ENCODE data around the gene MAP7. TPM values are rescaled to one million over a fixed set of nuclear protein-coding genes. Genes with fewer than 3 reads are reported as not detected.
"Not testable (repeated sequence)": the region's sequence is repeated elsewhere in the genome, so short reads cannot be mapped to it uniquely, and the experiment has no call there.

Gene MAP7
- total RNA-seq, 5 donors from 2014 or later (not counting 1 experiment from before 2014, with no cell fraction given) = 0.33 to 0.73 (median 0.57) TPM

DNA sequence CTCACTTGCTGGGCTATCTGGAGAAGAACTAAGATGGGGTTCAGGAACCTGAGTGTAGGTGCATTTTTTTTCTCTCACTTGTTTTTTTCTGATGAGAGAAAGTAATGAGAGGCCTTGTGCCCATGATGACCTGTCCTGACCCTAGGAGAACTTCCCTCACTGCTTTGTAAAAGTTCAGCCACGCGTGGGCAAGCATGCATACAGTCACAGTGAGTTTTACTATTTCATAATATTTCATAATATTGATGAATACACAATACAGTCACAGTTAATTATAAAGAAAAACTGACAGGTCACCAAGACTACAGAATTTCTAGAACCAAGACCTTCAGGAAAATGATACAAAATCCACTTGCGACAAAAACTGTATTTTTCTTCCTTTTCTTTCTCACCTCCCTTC lies 111.8 kb downstream of the MAP7 start:
- no CpG with 5 or more reads among the region's 3 CpGs for WGBS (ENCODE audit: insufficient coverage)
- no peaks in the 10 kb centered on the region for H3K36me3 ChIP-seq (ENCODE audit: control insufficient read depth in 2 of 2, extremely low read depth in 1 of 2, insufficient read depth in 1 of 2, low read length in 1 of 2)
- no peak overlapping the region for H3K27ac ChIP-seq (ENCODE audit: low read length)
- CTCF ChIA-PET = no interaction called here
- Mint-ChIP-seq H3K27ac (no peak overlapping the region), H3K4me1 (no peaks in the 10 kb centered on the region), H3K36me3 (no peaks in the 10 kb centered on the region), H3K9me3 (no peaks in the 10 kb centered on the region), H3K4me3 (no peak overlapping the region), H3K27me3 (no peaks in the 10 kb centered on the region)
- no peaks in the 10 kb centered on the region for H3K9me3 ChIP-seq
- ATAC-seq (replicated peaks in 1 of 4) (no peak), DNase-seq (no peak)
- POLR2A ChIA-PET = no interaction called here
- H3K4me1 ChIP-seq (ENCODE audit: control insufficient read depth in 1 of 2, extremely low read depth in 1 of 2, insufficient read depth in 2 of 2, low read length in 2 of 2) = no peaks in the 10 kb centered on the region
- H3K4me3 ChIP-seq (ENCODE audit: control insufficient read depth in 1 of 2, extremely low read depth in 1 of 2, low read length in 1 of 2) = no peak overlapping the region
- no peaks in the 10 kb centered on the region for H3K27me3 ChIP-seq (replicated peaks in 1 of 2; ENCODE audit: control insufficient read depth in 2 of 2, extremely low read depth in 1 of 2, insufficient read depth in 2 of 2, low read length in 1 of 2)

DNA sequence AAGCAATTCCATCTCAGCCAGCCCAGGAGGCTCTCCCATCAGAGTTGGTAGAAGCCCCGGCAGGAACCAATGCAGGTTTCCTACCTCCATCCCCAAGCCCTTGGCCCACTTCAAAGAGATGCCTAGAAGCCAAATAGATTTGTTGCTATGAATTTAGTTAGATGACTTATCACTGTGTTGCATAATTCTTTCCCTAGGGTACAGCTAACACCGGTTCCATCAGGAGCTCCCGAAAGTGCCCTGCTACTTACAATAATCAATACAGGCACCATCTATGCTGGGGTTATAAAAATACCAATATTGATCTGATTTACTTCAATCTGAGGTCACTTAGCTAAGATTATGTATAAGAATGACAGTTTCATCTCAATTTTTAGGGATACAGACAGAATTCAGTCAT lies 113.0 kb downstream of the MAP7 start:
- Mint-ChIP-seq H3K9me3 (no peaks in the 10 kb centered on the region), H3K4me3 (no peak overlapping the region), H3K27ac (no peak overlapping the region), H3K4me1 (no peaks in the 10 kb centered on the region), H3K36me3 (no peaks in the 10 kb centered on the region), H3K27me3 (no peaks in the 10 kb centered on the region)
- ChIA-PET CTCF (no interaction called here), POLR2A (interaction anchor here in 1 of 2 donors (0.6 kb wide), 1 partner anchor 750 kb away, joined by 3 read pairs; no protein-coding TSS in a partner anchor)
- no peak overlapping the region for H3K4me3 ChIP-seq (ENCODE audit: control insufficient read depth in 1 of 2, extremely low read depth in 1 of 2, low read length in 1 of 2)
- H3K27ac ChIP-seq (ENCODE audit: low read length) = no peak overlapping the region
- no peaks in the 10 kb centered on the region for H3K36me3 ChIP-seq (ENCODE audit: control insufficient read depth in 2 of 2, extremely low read depth in 1 of 2, insufficient read depth in 1 of 2, low read length in 1 of 2)
- DNase-seq (no peak), ATAC-seq (replicated peaks in 1 of 4) (no peak)
- no peaks in the 10 kb centered on the region for H3K9me3 ChIP-seq
- H3K27me3 ChIP-seq (replicated peaks in 1 of 2; ENCODE audit: control insufficient read depth in 2 of 2, extremely low read depth in 1 of 2, insufficient read depth in 2 of 2, low read length in 1 of 2) = no peaks in the 10 kb centered on the region
- H3K4me1 ChIP-seq (ENCODE audit: control insufficient read depth in 1 of 2, extremely low read depth in 1 of 2, insufficient read depth in 2 of 2, low read length in 2 of 2) = no peaks in the 10 kb centered on the region
- WGBS (ENCODE audit: insufficient coverage) = no CpG with 5 or more reads among the region's 3 CpGs

DNA sequence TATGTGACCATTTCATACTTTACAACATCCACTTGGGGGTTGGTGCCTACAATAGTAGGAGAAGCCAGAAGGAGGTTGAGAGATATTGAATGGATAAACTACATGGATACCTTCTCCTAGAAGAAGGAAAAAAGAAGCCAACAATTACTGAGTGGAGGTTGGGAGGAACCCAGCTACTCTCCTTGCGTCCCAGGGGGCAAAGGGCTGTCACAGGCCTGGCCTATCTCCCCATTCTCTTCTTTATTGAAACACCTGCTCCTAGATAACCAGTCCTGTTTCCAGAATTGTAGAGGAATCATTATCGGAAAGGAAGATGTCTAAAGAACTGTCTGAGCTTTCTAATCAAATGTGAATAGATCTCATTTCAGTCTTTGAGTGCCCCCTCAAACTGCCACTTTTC lies 115.1 kb downstream of the MAP7 start:
- Mint-ChIP-seq H3K4me3 (no peak overlapping the region), H3K9me3 (no peaks in the 10 kb centered on the region), H3K27ac (no peak overlapping the region), H3K27me3 (peaks cover 3% of the 10 kb centered on the region in 2 donors), H3K36me3 (no peaks in the 10 kb centered on the region), H3K4me1 (no peaks in the 10 kb centered on the region)
- Histone ChIP-seq H3K36me3 (ENCODE audit: control insufficient read depth in 2 of 2, extremely low read depth in 1 of 2, insufficient read depth in 1 of 2, low read length in 1 of 2) (no peaks in the 10 kb centered on the region), H3K4me3 (ENCODE audit: control insufficient read depth in 1 of 2, extremely low read depth in 1 of 2, low read length in 1 of 2) (no peak overlapping the region), H3K4me1 (ENCODE audit: control insufficient read depth in 1 of 2, extremely low read depth in 1 of 2, insufficient read depth in 2 of 2, low read length in 2 of 2) (no peaks in the 10 kb centered on the region), H3K27me3 (replicated peaks in 1 of 2; ENCODE audit: control insufficient read depth in 2 of 2, extremely low read depth in 1 of 2, insufficient read depth in 2 of 2, low read length in 1 of 2) (no peaks in the 10 kb centered on the region), H3K9me3 (no peaks in the 10 kb centered on the region), H3K27ac (ENCODE audit: low read length) (no peak overlapping the region)
- no peak for DNase-seq
- no CpG with 5 or more reads among the region's 2 CpGs for WGBS (ENCODE audit: insufficient coverage)
- CTCF ChIA-PET = interaction anchor here in 1 of 2 donors (0.6 kb wide), 1 partner anchor 1978 kb away, joined by 3 read pairs; no protein-coding TSS in a partner anchor
- POLR2A ChIA-PET = interaction anchor here (0.5 to 0.6 kb wide), 2 partner anchors 23 to 510 kb away, joined by 3 to 5 read pairs; no protein-coding TSS in a partner anchor
- no peak for ATAC-seq (replicated peaks in 1 of 4)

DNA sequence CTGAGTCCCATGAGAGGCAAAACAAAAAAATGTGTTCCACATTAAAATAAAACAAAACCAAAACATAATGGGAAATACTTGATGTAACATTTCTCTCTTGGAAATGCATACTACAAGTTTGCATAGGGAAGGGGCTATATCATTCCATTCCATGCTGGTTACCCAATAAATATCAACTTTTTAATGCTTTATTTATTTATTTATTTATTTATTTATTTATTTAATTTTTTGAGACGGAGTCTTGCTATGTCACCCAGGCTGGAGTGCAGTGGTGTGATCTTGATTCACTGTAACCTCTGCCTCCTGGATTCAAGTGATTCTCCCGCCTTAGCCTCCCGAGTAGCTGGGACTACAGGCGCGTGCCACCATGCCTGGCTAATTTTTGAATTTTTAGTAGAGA lies 118.9 kb downstream of the MAP7 start:
- H3K4me1 Mint-ChIP-seq; H3K27me3 ChIP-seq (replicated peaks in 1 of 2; ENCODE audit: control insufficient read depth in 2 of 2, extremely low read depth in 1 of 2, insufficient read depth in 2 of 2, low read length in 1 of 2); H3K27ac Mint-ChIP-seq; H3K27ac ChIP-seq (ENCODE audit: low read length); ATAC-seq (replicated peaks in 1 of 4); H3K4me3 ChIP-seq (ENCODE audit: control insufficient read depth in 1 of 2, extremely low read depth in 1 of 2, low read length in 1 of 2); H3K9me3 ChIP-seq; H3K4me1 ChIP-seq (ENCODE audit: control insufficient read depth in 1 of 2, extremely low read depth in 1 of 2, insufficient read depth in 2 of 2, low read length in 2 of 2); H3K36me3 Mint-ChIP-seq; CTCF ChIA-PET; H3K36me3 ChIP-seq (ENCODE audit: control insufficient read depth in 2 of 2, extremely low read depth in 1 of 2, insufficient read depth in 1 of 2, low read length in 1 of 2); POLR2A ChIA-PET; H3K9me3 Mint-ChIP-seq; H3K4me3 Mint-ChIP-seq; DNase-seq; H3K27me3 Mint-ChIP-seq: not testable (repeated sequence)
- 95% methylated on average over 4 of the region's 5 CpGs for WGBS (ENCODE audit: insufficient coverage)

DNA sequence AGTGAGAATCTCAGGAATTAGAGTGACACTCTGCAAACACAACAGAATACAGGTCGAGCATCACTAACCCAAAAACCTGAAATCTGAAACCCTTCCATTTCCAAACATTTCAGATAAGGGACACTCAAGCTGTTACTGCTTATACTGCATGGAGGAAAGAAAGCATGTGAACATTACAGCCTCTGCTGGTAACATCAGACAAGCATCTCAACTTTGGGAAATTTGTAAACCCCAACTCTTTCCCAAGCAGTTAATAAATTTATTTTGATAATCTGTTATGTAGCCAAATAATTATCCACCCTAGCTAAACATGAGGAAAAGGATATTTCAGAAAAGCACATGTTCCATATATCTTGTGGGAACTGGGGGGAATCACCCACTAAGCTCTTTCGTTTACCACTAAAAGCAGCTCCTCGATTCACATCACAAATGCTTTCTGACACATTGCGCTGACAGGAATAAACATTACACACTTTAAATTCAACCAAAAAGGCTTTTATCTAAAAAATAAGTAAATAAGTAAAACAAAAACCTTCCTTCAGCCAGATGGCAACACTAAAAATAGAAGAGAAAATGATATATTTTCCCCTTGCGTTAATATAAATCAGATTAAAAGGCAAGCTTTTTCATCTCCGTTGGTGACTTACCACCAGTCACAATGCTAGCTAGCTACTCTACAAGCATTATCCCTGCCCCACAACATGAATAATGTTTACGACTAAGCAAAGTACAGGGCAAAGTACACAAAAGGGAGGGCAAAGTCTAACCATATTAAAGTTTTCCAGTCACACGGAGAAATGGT lies 120.8 kb downstream of the MAP7 start:
- no peaks in the 10 kb centered on the region for H3K9me3 Mint-ChIP-seq
- no peak for ATAC-seq (replicated peaks in 1 of 4)
- POLR2A ChIA-PET = no interaction called here

DNA sequence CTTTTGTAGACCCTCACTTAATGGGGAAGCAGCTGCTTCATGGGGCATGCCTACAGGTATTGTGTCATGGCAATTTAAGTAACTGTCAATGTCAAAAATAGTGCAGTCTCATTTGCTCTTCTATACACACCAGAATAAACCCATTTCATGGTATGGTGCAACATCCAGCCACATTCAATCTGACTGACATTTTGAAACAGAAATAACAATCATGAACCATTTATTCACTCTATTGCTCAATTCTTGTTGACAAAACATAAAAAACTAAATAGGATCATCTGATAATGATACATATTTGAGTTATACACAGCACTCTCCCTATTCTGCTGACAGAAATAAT lies 122.9 kb downstream of the MAP7 start:
- Mint-ChIP-seq H3K9me3 (no peaks in the 10 kb centered on the region), H3K36me3 (no peaks in the 10 kb centered on the region), H3K27ac (no peak overlapping the region), H3K4me1 (no peaks in the 10 kb centered on the region), H3K27me3 (peaks cover 3 to 7% of the 10 kb centered on the region in 2 donors), H3K4me3 (no peak overlapping the region)
- H3K4me1 ChIP-seq (ENCODE audit: control insufficient read depth in 1 of 2, extremely low read depth in 1 of 2, insufficient read depth in 2 of 2, low read length in 2 of 2) = no peaks in the 10 kb centered on the region
- no peaks in the 10 kb centered on the region for H3K36me3 ChIP-seq (ENCODE audit: control insufficient read depth in 2 of 2, extremely low read depth in 1 of 2, insufficient read depth in 1 of 2, low read length in 1 of 2)
- POLR2A ChIA-PET = no interaction called here
- DNase-seq (no peak), ATAC-seq (replicated peaks in 1 of 4) (no peak)
- CTCF ChIA-PET = no interaction called here
- H3K27ac ChIP-seq (ENCODE audit: low read length) = no peak overlapping the region
- H3K4me3 ChIP-seq (ENCODE audit: control insufficient read depth in 1 of 2, extremely low read depth in 1 of 2, low read length in 1 of 2) = no peak overlapping the region
- H3K9me3 ChIP-seq = no peaks in the 10 kb centered on the region
- no peaks in the 10 kb centered on the region for H3K27me3 ChIP-seq (replicated peaks in 1 of 2; ENCODE audit: control insufficient read depth in 2 of 2, extremely low read depth in 1 of 2, insufficient read depth in 2 of 2, low read length in 1 of 2)

More for the DNA sequence above, 120.8 kb downstream of the MAP7 start:
- Mint-ChIP-seq H3K27ac (no peak overlapping the region), H3K36me3 (no peaks in the 10 kb centered on the region), H3K27me3 (peaks cover 3 to 7% of the 10 kb centered on the region in 2 donors), H3K4me1 (no peaks in the 10 kb centered on the region), H3K4me3 (no peak overlapping the region)
- DNase-seq = no peak
- Histone ChIP-seq H3K9me3 (no peaks in the 10 kb centered on the region), H3K27ac (ENCODE audit: low read length) (no peak overlapping the region), H3K36me3 (ENCODE audit: control insufficient read depth in 2 of 2, extremely low read depth in 1 of 2, insufficient read depth in 1 of 2, low read length in 1 of 2) (no peaks in the 10 kb centered on the region), H3K27me3 (replicated peaks in 1 of 2; ENCODE audit: control insufficient read depth in 2 of 2, extremely low read depth in 1 of 2, insufficient read depth in 2 of 2, low read length in 1 of 2) (no peaks in the 10 kb centered on the region), H3K4me3 (ENCODE audit: control insufficient read depth in 1 of 2, extremely low read depth in 1 of 2, low read length in 1 of 2) (no peak overlapping the region), H3K4me1 (ENCODE audit: control insufficient read depth in 1 of 2, extremely low read depth in 1 of 2, insufficient read depth in 2 of 2, low read length in 2 of 2) (no peaks in the 10 kb centered on the region)
- no CpG with 5 or more reads among the region's 8 CpGs for WGBS (ENCODE audit: insufficient coverage)
- CTCF ChIA-PET = no interaction called here

Data from T-cell (primary cell).